ENCODE data around the gene ZSWIM1. TPM values are rescaled to one million over a fixed set of nuclear protein-coding genes. Genes with fewer than 3 reads are reported as not detected.
A peak's percentile ranks its signal among the peaks of the same experiment; 100 is the strongest.

Gene ZSWIM1
- total and polyA plus RNA-seq, 2 of the 13 experiments (the other 11 are each of a cell fraction or from before 2014, with no cell fraction given) = 9.5 to 11.7 TPM

- TF ChIP-seq MED13 (CRISPR knock-in tag; IDR thresholded peaks at IDR 0.05) = 0 out of 2 replicates have a peak, but pooled peaks have one; percentile 31
- TF ChIP-seq ZFP91 (CRISPR knock-in tag; IDR thresholded peaks at IDR 0.05; ENCODE audit: borderline replicate concordance) = peak; percentile 33; the same call in 1 of the 2 replicates
- no peak for TF ChIP-seq ZNF83 (CRISPR knock-in tag; IDR thresholded peaks at IDR 0.05; ENCODE audit: borderline replicate concordance)
- TF ChIP-seq SALL1 (CRISPR knock-in tag; IDR thresholded peaks at IDR 0.05) = peak; percentile 78
- TF ChIP-seq RAD21 (CRISPR knock-in tag; IDR thresholded peaks at IDR 0.05) = no peak
- TF ChIP-seq, protein P1, sequence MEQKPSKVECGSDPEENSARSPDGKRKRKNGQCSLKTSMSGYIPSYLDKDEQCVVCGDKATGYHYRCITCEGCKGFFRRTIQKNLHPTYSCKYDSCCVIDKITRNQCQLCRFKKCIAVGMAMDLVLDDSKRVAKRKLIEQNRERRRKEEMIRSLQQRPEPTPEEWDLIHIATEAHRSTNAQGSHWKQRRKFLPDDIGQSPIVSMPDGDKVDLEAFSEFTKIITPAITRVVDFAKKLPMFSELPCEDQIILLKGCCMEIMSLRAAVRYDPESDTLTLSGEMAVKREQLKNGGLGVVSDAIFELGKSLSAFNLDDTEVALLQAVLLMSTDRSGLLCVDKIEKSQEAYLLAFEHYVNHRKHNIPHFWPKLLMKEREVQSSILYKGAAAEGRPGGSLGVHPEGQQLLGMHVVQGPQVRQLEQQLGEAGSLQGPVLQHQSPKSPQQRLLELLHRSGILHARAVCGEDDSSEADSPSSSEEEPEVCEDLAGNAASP (CRISPR knock-in tag; IDR thresholded peaks at IDR 0.05; ENCODE audit: borderline replicate concordance) = 0 out of 2 replicates have a peak, but pooled peaks have one; percentile 20
- peak; percentile 69 for TF ChIP-seq MED1 (CRISPR knock-in tag; IDR thresholded peaks at IDR 0.05)
- TF ChIP-seq NCOA2 (CRISPR knock-in tag; IDR thresholded peaks at IDR 0.05) = 0 out of 2 replicates have a peak, but pooled peaks have one; percentile 30
- TF ChIP-seq SPEN (CRISPR knock-in tag; IDR thresholded peaks at IDR 0.05; ENCODE audit: low read depth) = peak; percentile 50; the same call in 1 of the 2 replicates
- 0 out of 2 replicates have a peak, but pooled peaks have one; percentile 42 for TF ChIP-seq THAP11 (CRISPR knock-in tag; IDR thresholded peaks at IDR 0.05)
- no peak for TF ChIP-seq IKZF4 (CRISPR knock-in tag; IDR thresholded peaks at IDR 0.05; ENCODE audit: borderline replicate concordance, low read depth, not compliant biosample characterization)
- no peak for TF ChIP-seq NR2F6 (IDR thresholded peaks at IDR 0.05)
- 0 out of 2 replicates have a peak, but pooled peaks have one; percentile 48 for TF ChIP-seq NR2F6 (CRISPR knock-in tag; IDR thresholded peaks at IDR 0.05)
- peak; percentile 71; the same call in 1 of the 2 replicates for TF ChIP-seq ZNF503 (CRISPR knock-in tag; IDR thresholded peaks at IDR 0.05)
- no peak for TF ChIP-seq ZNF7 (CRISPR knock-in tag; IDR thresholded peaks at IDR 0.05)
- TF ChIP-seq RBM22 (optimal IDR thresholded peaks at IDR 0.05; ENCODE audit: low read length) = no peak
- 0 out of 2 replicates have a peak, but pooled peaks have one; percentile 49 for TF ChIP-seq KDM3A (CRISPR knock-in tag; IDR thresholded peaks at IDR 0.05; ENCODE audit: low read depth)
- TF ChIP-seq MYC (CRISPR knock-in tag; IDR thresholded peaks at IDR 0.05; ENCODE audit: borderline replicate concordance) = peak; percentile 36; the same call in 1 of the 2 replicates
- TF ChIP-seq NFIB (CRISPR knock-in tag; IDR thresholded peaks at IDR 0.05; ENCODE audit: borderline replicate concordance) = no peak
- TF ChIP-seq SKIL (CRISPR knock-in tag; IDR thresholded peaks at IDR 0.05; ENCODE audit: borderline replicate concordance) = no peak
Measured at GRCh38 chr20:45919542-45920399, 38.7 kb downstream of the ZSWIM1 start (continued).
